Mesenchymal stem cell (in vitro differentiated cells and primary cell): Measurements from ENCODE around the gene VIT.

ENCODE experiments used
- DNase-seq: peaks from one replicate; pipeline ENCODE4 v3.0.0-alpha.2; 2013
- H2AFZ ChIP-seq: one replicate; pipeline ENCODE4 v1.6.1; 2013; ENCODE audit warnings: low read depth, mild to moderate bottlenecking, control low read depth, inconsistent platforms, low read length, moderate library complexity
- H2AK5ac ChIP-seq: 2 replicates; pipeline ENCODE4 v1.6.1; 2013; ENCODE audit warnings: low read length, moderate library complexity, mild to moderate bottlenecking, inconsistent platforms; ENCODE audit not compliant: severe bottlenecking
- H2BK120ac ChIP-seq: one replicate; pipeline ENCODE4 v1.6.1; 2013; ENCODE audit warnings: low read depth, mild to moderate bottlenecking, inconsistent platforms, low read length, moderate library complexity
- H2BK12ac ChIP-seq, 2 experiments: one replicate each; pipeline ENCODE4 v1.6.1; 2013; ENCODE audit warnings: inconsistent platforms in 2 of 2, low read length in 2 of 2, mild to moderate bottlenecking in 2 of 2, moderate library complexity in 2 of 2, control low read depth in 1 of 2
- H2BK15ac ChIP-seq: one replicate; pipeline ENCODE4 v1.6.1; 2013; ENCODE audit warnings: mild to moderate bottlenecking, low read depth, inconsistent platforms; ENCODE audit not compliant: poor library complexity, severe bottlenecking
- H2BK5ac ChIP-seq: 2 replicates; pipeline ENCODE4 v1.6.1; 2013; ENCODE audit warnings: low read depth, mild to moderate bottlenecking, low read length, control low read depth, inconsistent platforms; ENCODE audit not compliant: poor library complexity, severe bottlenecking
- H3K14ac ChIP-seq, 2 experiments: one replicate each; pipeline ENCODE4 v1.6.1; 2013; ENCODE audit warnings: inconsistent platforms in 2 of 2, low read length in 2 of 2, control low read depth in 1 of 2, mild to moderate bottlenecking in 1 of 2, moderate library complexity in 1 of 2
- H3K18ac ChIP-seq, 2 experiments: one replicate each; pipeline ENCODE4 v1.6.1; 2013; ENCODE audit warnings: inconsistent platforms in 2 of 2, low read length in 2 of 2, control low read depth in 1 of 2, low read depth in 1 of 2, mild to moderate bottlenecking in 1 of 2
- H3K23ac ChIP-seq, 2 experiments: one replicate each; pipeline ENCODE4 v1.6.1; 2013; ENCODE audit warnings: inconsistent platforms in 2 of 2, low read length in 2 of 2, mild to moderate bottlenecking in 2 of 2, moderate library complexity in 2 of 2, control low read depth in 1 of 2
- H3K27ac ChIP-seq: 2 replicates; pipeline ENCODE4 v1.5.1; 2013; ENCODE audit warnings: mild to moderate bottlenecking, moderate library complexity, low read length, control low read depth, inconsistent platforms; ENCODE audit not compliant: poor library complexity, severe bottlenecking
- H3K27me3 ChIP-seq, 2 experiments: 2 replicates each; pipeline versions ENCODE4 v1.6.1 to v1.7.0; 2013; ENCODE audit warnings: low read length in 2 of 2, mild to moderate bottlenecking in 2 of 2, moderate library complexity in 2 of 2, control low read depth in 1 of 2, inconsistent platforms in 1 of 2; ENCODE audit not compliant: control insufficient read depth in 1 of 2, insufficient read depth in 1 of 2
- H3K36me3 ChIP-seq, 2 experiments: 2 replicates each; pipeline versions ENCODE4 v1.6.1 to v1.7.0; 2013; ENCODE audit warnings: low read length in 2 of 2, control low read depth in 1 of 2, inconsistent platforms in 1 of 2, low read depth in 1 of 2, mild to moderate bottlenecking in 1 of 2; ENCODE audit not compliant: insufficient read depth in 2 of 2, control insufficient read depth in 1 of 2
- H3K4ac ChIP-seq, 2 experiments: one replicate each; pipeline ENCODE4 v1.6.1; 2013; ENCODE audit warnings: inconsistent platforms in 2 of 2, low read length in 2 of 2, mild to moderate bottlenecking in 2 of 2, moderate library complexity in 2 of 2, control low read depth in 1 of 2, low read depth in 1 of 2
- H3K4me1 ChIP-seq: 2 replicates; pipeline ENCODE4 v1.6.1; 2013; ENCODE audit warnings: low read depth, low read length, control low read depth; ENCODE audit not compliant: control insufficient read depth, insufficient read depth
- H3K4me2 ChIP-seq: 2 replicates; pipeline ENCODE4 v1.6.1; 2013; ENCODE audit warnings: low read length, mild to moderate bottlenecking, inconsistent platforms; ENCODE audit not compliant: poor library complexity, severe bottlenecking
- H3K4me3 ChIP-seq, 2 experiments: 2 replicates each; pipeline versions ENCODE4 v1.5.1 to v1.7.0; 2013; ENCODE audit warnings: low read length in 2 of 2, mild to moderate bottlenecking in 2 of 2, control low read depth in 1 of 2, low read depth in 1 of 2; ENCODE audit not compliant: insufficient read depth in 1 of 2
- H3K79me1 ChIP-seq: replicated peaks from 2 replicates; pipeline ENCODE4 v1.6.1; 2013; ENCODE audit warnings: mild to moderate bottlenecking, control low read depth, low read length, inconsistent platforms; ENCODE audit not compliant: poor library complexity, severe bottlenecking
- H3K9ac ChIP-seq: 2 replicates; pipeline ENCODE4 v1.7.0; 2013; ENCODE audit warnings: mild to moderate bottlenecking, low read length, moderate library complexity
- H3K9me3 ChIP-seq: 2 replicates; pipeline ENCODE4 v1.7.0; 2013; ENCODE audit warnings: mild to moderate bottlenecking, low read length; ENCODE audit not compliant: control insufficient read depth
- H4K8ac ChIP-seq: one replicate; pipeline ENCODE4 v1.6.1; 2013; ENCODE audit warnings: inconsistent platforms, mild to moderate bottlenecking, low read length, moderate library complexity
- H4K91ac ChIP-seq: one replicate; pipeline ENCODE4 v1.6.1; 2013; ENCODE audit warnings: mild to moderate bottlenecking, low read length, inconsistent platforms
- WGBS: methylation state at CpG from one replicate; pipeline ENCODE4 v1.1.7; 2013; ENCODE audit warnings: mixed read lengths; 5-methylcytosine and 5-hydroxymethylcytosine counted together

Gene VIT

DNA sequence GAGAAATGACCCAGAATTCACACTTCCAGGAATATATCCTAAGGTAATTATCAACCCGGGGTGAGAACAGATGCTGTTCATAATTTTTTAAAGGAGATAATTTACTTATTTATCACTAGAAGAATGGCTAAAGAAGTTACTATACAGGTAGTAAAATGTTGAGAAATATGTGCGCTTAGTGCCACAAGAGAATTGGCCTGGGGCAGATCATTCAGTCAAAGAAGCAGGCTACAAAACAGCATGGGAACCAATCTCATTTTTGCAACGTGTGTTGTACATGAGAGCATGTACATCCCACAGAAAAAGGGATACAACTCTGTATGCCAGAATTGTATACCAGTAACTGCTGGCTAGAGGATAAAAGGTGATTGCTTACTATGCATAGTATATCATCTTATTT is 75.2 kb downstream of the VIT start:
- Histone ChIP-seq H3K9me3 (no peaks in the 10 kb centered on the region), H2BK120ac (no peak overlapping the region), H4K8ac (no peak overlapping the region), H3K4me1 (no peaks in the 10 kb centered on the region), H4K91ac (no peak overlapping the region), H2BK5ac (no peak overlapping the region), H3K23ac (no peak overlapping the region), H3K27me3 (no peaks in the 10 kb centered on the region), H3K9ac (no peak overlapping the region), H2AFZ (no peak overlapping the region), H3K79me1 (no peaks in the 10 kb centered on the region), H3K14ac (no peak overlapping the region), H3K4me3 (no peak overlapping the region), H3K4ac (no peak overlapping the region), H2BK15ac (no peak overlapping the region), H3K18ac (no peak overlapping the region), H3K4me2 (no peak overlapping the region), H2BK12ac (no peak overlapping the region), H3K36me3 (no peaks in the 10 kb centered on the region), H3K27ac (no peak overlapping the region), H2AK5ac (no peak overlapping the region)
- no peak for DNase-seq
- WGBS, result 93% methylated on average over 1 of the region's 3 CpGs

DNA sequence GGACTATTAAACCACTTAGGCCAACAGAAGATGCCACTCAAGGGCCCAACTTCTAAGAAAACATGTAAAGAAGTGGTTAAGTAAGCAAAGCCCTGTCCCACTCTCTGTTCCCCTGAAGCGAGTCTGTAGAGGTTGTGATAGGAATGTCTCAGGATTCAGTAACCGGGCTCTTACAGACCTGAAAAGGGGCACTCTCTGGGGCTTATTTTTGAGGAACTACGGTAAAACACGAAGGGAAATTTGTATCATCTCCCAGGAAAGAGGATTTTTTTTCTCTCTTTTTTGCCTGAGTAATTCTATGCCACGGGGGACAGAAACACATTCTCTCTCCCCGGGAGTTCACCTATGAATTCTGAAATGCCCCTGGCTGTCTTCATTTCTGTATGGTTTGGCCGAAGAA is 77.4 kb downstream of the VIT start:
- DNase-seq, result no peak
- Histone ChIP-seq H3K23ac (no peak overlapping the region), H3K27me3 (peaks cover 0 to 4% of the 10 kb centered on the region in 2 experiments), H2BK15ac (no peak overlapping the region), H3K4me2 (no peak overlapping the region), H3K4ac (no peak overlapping the region), H2AFZ (no peak overlapping the region), H3K18ac (no peak overlapping the region), H3K79me1 (no peaks in the 10 kb centered on the region), H2BK5ac (no peak overlapping the region), H2BK12ac (no peak overlapping the region), H4K8ac (no peak overlapping the region), H2AK5ac (no peak overlapping the region), H3K14ac (no peak overlapping the region), H3K4me1 (no peaks in the 10 kb centered on the region), H3K4me3 (no peak overlapping the region), H4K91ac (no peak overlapping the region), H3K9ac (no peak overlapping the region), H2BK120ac (no peak overlapping the region), H3K9me3 (no peaks in the 10 kb centered on the region), H3K27ac (no peak overlapping the region), H3K36me3 (no peaks in the 10 kb centered on the region)
- WGBS, result 88% methylated on average over 7 of the region's 7 CpGs

DNA sequence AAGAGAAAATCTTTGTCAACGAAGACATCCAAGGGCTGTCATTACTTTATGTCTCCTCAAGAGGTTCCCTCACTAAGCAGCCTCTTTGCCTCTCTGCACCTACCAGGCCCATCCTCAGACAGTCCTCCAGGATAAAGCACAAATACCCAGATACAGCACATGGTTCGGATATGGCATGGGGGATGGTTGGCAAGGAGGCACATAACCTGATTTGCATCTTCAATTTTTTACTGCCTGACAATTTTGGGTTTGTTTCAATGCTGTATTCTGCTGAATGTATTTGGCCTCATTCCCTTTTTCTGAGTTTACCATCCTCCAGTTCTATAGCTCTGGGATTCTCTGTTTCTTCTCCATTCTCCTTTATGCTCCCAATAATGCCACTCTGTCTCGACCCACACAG is 78.8 kb downstream of the VIT start:
- Histone ChIP-seq H2BK12ac (no peak overlapping the region), H3K79me1 (no peaks in the 10 kb centered on the region), H3K4me1 (no peaks in the 10 kb centered on the region), H3K9me3 (no peaks in the 10 kb centered on the region), H4K8ac (no peak overlapping the region), H3K9ac (no peak overlapping the region), H2AK5ac (no peak overlapping the region), H3K4me3 (no peak overlapping the region), H2BK15ac (no peak overlapping the region), H3K4ac (no peak overlapping the region), H3K4me2 (no peak overlapping the region), H2BK5ac (no peak overlapping the region), H3K14ac (no peak overlapping the region), H3K27me3 (peaks cover 0 to 4% of the 10 kb centered on the region in 2 experiments), H3K23ac (no peak overlapping the region), H3K36me3 (no peaks in the 10 kb centered on the region), H3K27ac (no peak overlapping the region), H2AFZ (no peak overlapping the region), H4K91ac (no peak overlapping the region), H2BK120ac (no peak overlapping the region), H3K18ac (no peak overlapping the region)
- 78% methylated on average over 3 of the region's 3 CpGs for WGBS
- DNase-seq, result no peak

DNA sequence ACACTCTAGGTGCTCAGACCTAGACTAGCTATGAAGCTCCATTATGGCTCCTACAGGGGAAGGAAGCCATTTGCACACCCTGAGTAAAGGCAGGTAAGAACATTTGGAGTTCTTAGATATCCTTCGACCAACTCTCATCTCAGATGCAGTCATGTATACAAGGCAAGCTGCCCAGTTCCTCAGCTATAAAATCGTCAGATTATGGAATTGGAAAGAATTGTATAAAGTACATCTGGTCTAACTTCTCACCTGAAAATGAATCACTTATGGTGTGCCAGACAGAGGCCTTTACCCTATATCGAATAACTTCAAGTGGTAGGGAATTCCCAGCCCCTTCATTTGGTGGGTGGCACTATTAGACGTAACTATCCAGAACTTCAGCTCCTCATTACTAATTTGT is 79.3 kb downstream of the VIT start:
- WGBS, result 95% methylated on average over 3 of the region's 4 CpGs
- no peak overlapping the region for H4K8ac ChIP-seq

More for the DNA sequence above, 79.3 kb downstream of the VIT start:
- H3K23ac ChIP-seq, result no peak overlapping the region
- no peaks in the 10 kb centered on the region for H3K4me1 ChIP-seq
- no peak overlapping the region for H4K91ac ChIP-seq
- no peak overlapping the region for H3K4me2 ChIP-seq
- no peak overlapping the region for H3K18ac ChIP-seq
- H3K9ac ChIP-seq, result no peak overlapping the region
- no peak overlapping the region for H3K4ac ChIP-seq
- H2BK12ac ChIP-seq, result no peak overlapping the region
- peaks cover 0 to 4% of the 10 kb centered on the region in 2 experiments for H3K27me3 ChIP-seq
- no peak overlapping the region for H2BK15ac ChIP-seq
- no peak overlapping the region for H3K27ac ChIP-seq
- no peak for DNase-seq
- H3K79me1 ChIP-seq, result no peaks in the 10 kb centered on the region
- H3K14ac ChIP-seq, result no peak overlapping the region
- no peak overlapping the region for H2BK120ac ChIP-seq
- H3K36me3 ChIP-seq, result no peaks in the 10 kb centered on the region
- no peak overlapping the region for H2BK5ac ChIP-seq
- H3K4me3 ChIP-seq, result no peak overlapping the region
- no peaks in the 10 kb centered on the region for H3K9me3 ChIP-seq
- no peak overlapping the region for H2AK5ac ChIP-seq
- no peak overlapping the region for H2AFZ ChIP-seq
